GM19193 (cell line): Measurements from ENCODE around the gene BRICD5.
A peak's percentile ranks its signal among the peaks of the same experiment; 100 is the strongest.

Source experiments
- POLR2A ChIP-seq: IDR thresholded peaks from 4 replicates; pipeline ENCODE4 v1.6.1; 2011; ENCODE audit not compliant: insufficient read depth, insufficient read length; ENCODE audit errors: extremely low read depth

BRICD5 gene

GRCh38 chr16:2242598-2242997 lies 31.9 kb upstream of the BRICD5 start:
- no peak for TF ChIP-seq POLR2A

- no peak for TF ChIP-seq POLR2A
These were observed 28.4 kb upstream of the BRICD5 start for GRCh38 chr16:2238838-2239675.

- no peak for TF ChIP-seq POLR2A
These were observed 27.6 kb upstream of the BRICD5 start for GRCh38 chr16:2238150-2238837.

- TF ChIP-seq POLR2A = no peak
These were observed 27.0 kb upstream of the BRICD5 start for GRCh38 chr16:2237493-2238149.

- no peak for TF ChIP-seq POLR2A
These were observed 26.4 kb upstream of the BRICD5 start for GRCh38 chr16:2237102-2237482.

GRCh38 chr16:2236337-2237101 lies 25.9 kb upstream of the BRICD5 start, which contains the start of gene DNASE1L2:
Gene DNASE1L2 (plus strand): TSS chr16:2236444. CDS start chr16:2236817, 373 bp downstream.
- no peak for TF ChIP-seq POLR2A

- TF ChIP-seq POLR2A = no peak
These were observed 25.2 kb upstream of the BRICD5 start for GRCh38 chr16:2235695-2236336.

GRCh38 chr16:2235234-2235651 lies 24.6 kb upstream of the BRICD5 start:
- no peak for TF ChIP-seq POLR2A

- TF ChIP-seq POLR2A = no peak
These were observed 24.1 kb upstream of the BRICD5 start for GRCh38 chr16:2234813-2235170.

GRCh38 chr16:2233872-2234812 lies 23.5 kb upstream of the BRICD5 start:
- no peak for TF ChIP-seq POLR2A

- TF ChIP-seq POLR2A = peak; percentile 15
These were observed 22.5 kb upstream of the BRICD5 start for GRCh38 chr16:2233046-2233775.

GRCh38 chr16:2232094-2232990 lies 21.7 kb upstream of the BRICD5 start:
- no peak for TF ChIP-seq POLR2A
